PFSK-1 (cell line): Measurements from ENCODE around the gene LANCL2.

Source experiments
- FOXP2 ChIP-seq: optimal IDR thresholded peaks from 2 replicates; pipeline ENCODE3; 2011; ENCODE audit warnings: borderline replicate concordance, control low read depth, inconsistent platforms; ENCODE audit not compliant: insufficient read depth; ENCODE audit errors: extremely low read length, extremely low read depth
- POLR2AphosphoS5 ChIP-seq: IDR thresholded peaks from 2 replicates; pipeline ENCODE4 v1.6.1; 2012; ENCODE audit warnings: low read depth, mild to moderate bottlenecking, control low read depth, low read length, moderate library complexity
- REST ChIP-seq, 2 experiments: IDR thresholded peaks; 2 replicates each; pipeline versions ENCODE4 v1.6.1 to v1.8.0; 2011 to 2012; ENCODE audit warnings: low read depth in 2 of 2, low read length in 2 of 2, control low read depth in 1 of 2, inconsistent platforms in 1 of 2, mild to moderate bottlenecking in 1 of 2, moderate library complexity in 1 of 2; ENCODE audit not compliant: insufficient read depth in 1 of 2
- SIN3A ChIP-seq: IDR thresholded peaks from 2 replicates; pipeline ENCODE4 v1.6.1; 2012; ENCODE audit warnings: mild to moderate bottlenecking, low read length, moderate library complexity, borderline replicate concordance; ENCODE audit not compliant: insufficient read depth
- TAF1 ChIP-seq: IDR thresholded peaks from 2 replicates; pipeline ENCODE4 v1.6.1; 2012; ENCODE audit warnings: low read length, control low read depth, borderline replicate concordance; ENCODE audit not compliant: insufficient read depth

The LANCL2 gene

GRCh38 chr7:55448526-55448925 lies 83.4 kb downstream of the LANCL2 start:
- no peak for TF ChIP-seq SIN3A

- TF ChIP-seq POLR2AphosphoS5 (no peak), SIN3A (no peak), FOXP2 (no peak), TAF1 (no peak), REST (IDR thresholded peaks at IDR 0.05; ENCODE audit: insufficient read depth in 1 of 2, low read depth in 2 of 2, low read length in 2 of 2) (no peak)
Observed at GRCh38 chr7:55449205-55449991, 84.3 kb downstream of the LANCL2 start.

GRCh38 chr7:55449992-55450535 lies 84.9 kb downstream of the LANCL2 start:
- TF ChIP-seq TAF1 (no peak), POLR2AphosphoS5 (no peak), SIN3A (no peak), REST (IDR thresholded peaks at IDR 0.05; ENCODE audit: insufficient read depth in 1 of 2, low read depth in 2 of 2, low read length in 2 of 2) (no peak), FOXP2 (no peak)

- TF ChIP-seq REST (IDR thresholded peaks at IDR 0.05; ENCODE audit: insufficient read depth in 1 of 2, low read depth in 2 of 2, low read length in 2 of 2) (no peak), TAF1 (no peak), SIN3A (no peak), POLR2AphosphoS5 (no peak), FOXP2 (no peak)
Observed at GRCh38 chr7:55452971-55453370, 87.8 kb downstream of the LANCL2 start.

DNA sequence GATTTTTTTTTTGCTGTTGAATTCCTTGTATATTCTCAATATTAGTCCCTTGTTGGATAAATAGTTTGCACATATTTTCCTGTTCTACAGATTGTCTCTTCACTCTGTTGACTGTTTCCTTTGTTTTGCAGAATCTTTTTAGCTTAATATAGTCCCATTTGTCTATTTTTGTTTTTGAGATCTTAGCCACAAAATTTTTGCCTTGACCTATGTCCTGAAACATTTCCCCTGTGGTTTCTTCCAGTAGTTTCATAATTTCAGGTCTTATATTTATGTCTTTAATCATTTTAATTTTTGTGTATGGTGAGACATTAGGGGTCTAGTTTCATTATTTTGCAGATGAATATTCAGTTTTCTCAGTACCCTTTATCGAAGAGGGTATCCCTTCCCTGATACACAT lies 92.7 kb downstream of the LANCL2 start:
- TF ChIP-seq TAF1 (no peak), POLR2AphosphoS5 (no peak), SIN3A (no peak), FOXP2 (no peak), REST (IDR thresholded peaks at IDR 0.05; ENCODE audit: insufficient read depth in 1 of 2, low read depth in 2 of 2, low read length in 2 of 2) (no peak)
